Measurements from ENCODE around the gene HDLBP.
A peak's percentile ranks its signal among the peaks of the same experiment; 100 is the strongest.

Gene HDLBP

GRCh38 chr2:241315093-241315878 is at the start of gene HDLBP:
HDLBP (minus strand) TSS chr2:241315672; CDS start chr2:241266869, 48,803 bp downstream.
- peak; percentile 100 for DNase-seq

GRCh38 chr2:241364781-241365180 is 49.3 kb upstream of the HDLBP start:
- no peak for DNase-seq

DNA sequence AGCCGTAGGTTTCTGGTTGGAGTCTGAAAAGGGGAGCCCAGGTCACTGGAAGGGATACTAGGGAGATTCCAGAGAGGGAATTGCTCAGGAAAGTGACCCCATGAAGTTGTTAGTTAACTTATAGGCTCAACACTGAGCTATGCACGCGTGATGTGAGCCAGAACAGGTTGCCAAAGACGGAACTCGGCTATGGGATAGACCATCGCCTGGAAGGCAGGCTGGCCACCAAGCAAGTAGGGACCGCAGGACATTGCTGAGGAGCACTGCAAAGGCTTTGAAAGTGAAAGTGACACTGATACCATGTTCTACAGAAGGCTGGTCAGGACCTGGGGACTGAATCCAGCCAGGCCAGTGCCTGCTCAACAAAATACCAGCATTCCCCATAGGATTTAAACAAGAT is 48.0 kb upstream of the HDLBP start:
- DNase-seq, result no peak

GRCh38 chr2:241359481-241360045 is 44.1 kb upstream of the HDLBP start:
- DNase-seq, result no peak

DNA sequence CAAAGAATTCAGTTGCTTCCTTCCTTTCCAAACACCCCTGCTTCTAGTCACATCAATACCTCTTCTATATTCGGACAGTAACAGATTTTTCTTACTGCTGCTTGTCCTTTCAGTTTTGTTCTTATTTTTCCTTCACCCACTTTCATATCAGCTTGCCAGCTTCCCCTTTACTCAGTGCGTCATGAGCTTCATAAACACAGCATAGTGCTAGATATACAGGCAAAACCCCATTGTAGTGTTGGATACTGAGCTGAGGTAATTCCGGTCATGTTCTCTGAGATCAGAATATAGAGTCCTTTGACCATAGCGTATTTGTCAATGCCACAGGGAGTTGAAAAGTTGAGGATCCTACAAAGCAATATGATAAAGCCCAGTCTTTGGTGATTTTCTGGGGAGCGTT is 43.0 kb upstream of the HDLBP start:
- DNase-seq, result no peak

GRCh38 chr2:241357531-241357930 is 42.1 kb upstream of the HDLBP start:
- no peak for DNase-seq

DNA sequence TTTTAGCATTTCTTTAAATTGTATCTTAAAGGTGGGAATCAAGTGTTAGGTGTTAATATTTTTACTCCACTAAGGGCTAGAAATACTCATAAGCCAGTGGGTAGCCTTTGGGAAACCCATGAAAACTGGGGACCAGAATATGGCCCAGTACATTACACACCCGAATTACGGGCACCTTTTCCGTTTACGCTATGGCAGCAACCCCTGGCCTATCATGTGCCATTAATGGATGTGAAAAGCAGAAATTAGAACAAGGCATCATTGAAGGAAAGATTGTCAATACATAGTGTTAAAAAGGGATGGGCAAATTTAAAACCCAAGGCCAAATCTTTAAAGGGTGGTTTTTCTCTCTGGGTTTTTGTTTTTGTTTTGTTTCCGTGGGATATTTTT is 41.4 kb upstream of the HDLBP start:
- no peak for DNase-seq

- peak; percentile 97 for DNase-seq
These were observed 40.8 kb upstream of the HDLBP start, which contains the start of gene FARP2 for GRCh38 chr2:241355983-241356870. FARP2 (plus strand) TSS chr2:241356285; CDS start chr2:241373108, 16,823 bp downstream.

DNA sequence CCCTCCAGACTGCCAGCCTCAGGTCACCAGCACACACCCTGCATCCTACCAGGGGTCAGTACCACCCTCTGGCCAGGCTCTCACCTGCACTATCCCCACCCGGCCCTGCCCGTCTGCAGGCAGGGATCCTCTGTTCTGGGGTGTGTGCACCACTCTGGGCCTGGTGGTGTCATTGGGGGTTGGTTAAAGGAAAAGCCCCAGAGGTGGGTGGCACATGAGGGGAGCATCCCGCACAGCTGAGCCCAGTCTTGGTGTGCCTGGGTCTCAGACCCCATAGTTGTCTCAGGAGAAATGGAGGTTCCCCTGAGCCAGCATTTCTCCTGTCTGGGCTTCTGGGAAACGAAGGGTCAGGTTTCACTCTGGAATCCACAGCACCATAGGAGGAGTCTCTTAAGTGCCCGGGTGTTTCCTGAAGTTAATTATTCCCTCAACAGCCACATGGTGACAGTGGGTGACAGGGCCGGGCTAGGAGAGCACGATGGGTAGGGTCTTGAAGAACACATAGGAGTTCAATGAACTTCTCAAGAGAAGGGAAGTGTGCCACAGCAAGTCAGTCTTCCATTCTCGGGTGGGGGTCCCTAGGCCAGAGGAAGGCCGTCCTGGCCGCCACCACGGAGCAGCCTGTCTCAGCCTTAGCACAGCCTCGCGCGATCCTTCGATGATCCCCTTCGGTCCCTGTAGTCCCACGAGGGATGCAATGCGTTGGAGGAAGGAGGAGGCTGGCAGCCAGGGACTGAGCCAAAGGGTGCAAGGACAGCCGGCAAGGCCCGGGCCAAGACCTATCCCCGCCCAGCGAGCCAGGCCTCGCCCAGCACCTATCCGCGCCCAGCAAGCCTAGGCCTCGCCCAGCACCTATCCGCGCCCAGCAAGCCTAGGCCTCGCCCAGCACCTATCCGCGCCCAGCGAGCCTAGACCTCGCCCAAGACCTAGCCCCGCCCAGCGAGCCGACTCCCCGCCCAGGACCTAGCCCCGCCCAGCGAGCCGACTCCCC is 39.5 kb upstream of the HDLBP start:
- DNase-seq, result peak; percentile 66 to 78

- DNase-seq, result no peak
These were observed 36.8 kb upstream of the HDLBP start for GRCh38 chr2:241352227-241352626.

- DNase-seq, result no peak
These were observed 36.2 kb upstream of the HDLBP start for GRCh38 chr2:241351640-241352031.

DNA sequence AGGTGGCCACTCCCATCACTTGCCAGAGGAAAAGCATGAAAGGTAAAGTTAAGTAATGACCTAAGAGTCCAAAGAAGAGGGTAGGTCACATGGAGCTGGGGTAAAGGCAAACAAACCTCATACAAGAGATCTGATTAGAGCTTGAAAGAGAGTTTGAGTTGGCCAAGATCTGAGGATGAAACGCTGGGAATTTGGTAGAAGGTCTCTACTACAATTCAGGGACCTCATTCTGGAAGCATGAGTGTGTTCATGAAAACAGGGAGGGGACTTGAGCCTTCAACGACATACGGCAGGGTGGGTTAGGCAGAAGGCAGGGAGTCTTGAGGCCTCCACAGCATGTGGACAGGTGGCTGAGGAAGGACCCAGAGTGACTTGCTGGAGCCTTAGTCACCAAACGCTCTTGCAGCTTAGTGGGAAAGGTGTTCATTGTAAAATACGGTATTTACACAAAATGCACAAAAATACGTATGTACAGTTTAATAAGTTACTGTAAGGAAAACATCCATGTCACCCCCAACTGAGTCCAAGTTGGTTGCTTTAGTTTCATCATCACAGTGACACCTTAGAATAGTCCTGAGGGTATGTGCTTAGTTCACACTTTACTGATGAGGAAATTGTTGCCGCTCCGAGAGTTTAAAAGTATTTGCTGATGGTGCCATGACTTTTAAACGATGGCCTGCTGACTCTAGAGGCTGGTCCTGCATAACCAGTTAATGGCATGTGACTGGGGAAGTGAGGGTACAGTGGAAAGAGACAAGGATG is 35.6 kb upstream of the HDLBP start:
- DNase-seq, result no peak

DNA sequence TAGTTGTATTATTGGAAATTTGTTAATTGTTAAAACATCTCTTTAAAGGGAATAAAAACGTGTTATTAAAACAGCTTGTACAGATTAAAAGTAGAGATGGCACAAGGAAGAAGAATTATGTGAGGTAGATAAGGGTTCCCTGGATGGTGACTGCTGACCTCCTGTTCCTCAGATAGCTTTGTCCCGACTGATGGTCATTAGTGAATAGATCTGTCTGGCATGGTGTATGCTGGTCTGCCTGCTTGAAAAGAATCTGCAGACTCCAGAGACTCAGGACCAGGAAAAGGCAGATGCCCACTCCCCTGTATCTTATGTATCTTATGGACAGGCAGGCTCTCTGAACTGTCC is 35.0 kb upstream of the HDLBP start:
- DNase-seq, result no peak

GRCh38 chr2:241349941-241350340 is 34.5 kb upstream of the HDLBP start:
- DNase-seq, result no peak

GRCh38 chr2:241344925-241345651 is 29.6 kb upstream of the HDLBP start:
- DNase-seq, result no peak

GRCh38 chr2:241340631-241341163 is 25.2 kb upstream of the HDLBP start:
- no peak for DNase-seq

- DNase-seq, result no peak
These were observed 24.6 kb upstream of the HDLBP start for GRCh38 chr2:241339839-241340630.

DNA sequence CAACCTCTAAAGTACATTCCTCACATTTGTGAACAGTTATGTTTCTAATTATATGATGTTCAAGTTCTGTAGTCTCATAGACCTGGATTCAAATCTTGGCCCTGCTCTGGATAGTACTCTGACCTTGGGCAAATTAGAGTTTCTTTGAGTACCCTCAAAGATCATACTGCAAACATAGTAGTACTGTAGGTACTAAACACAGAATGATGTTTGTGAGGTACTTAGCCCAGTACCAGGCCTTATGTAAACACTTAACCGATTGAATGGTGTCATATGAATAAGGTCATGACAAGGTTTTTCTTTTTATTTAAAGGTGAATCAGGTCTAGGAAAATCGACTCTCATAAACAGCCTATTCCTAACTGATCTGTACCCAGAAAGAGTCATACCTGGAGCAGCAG is 19.3 kb upstream of the HDLBP start:
- no peak for DNase-seq

DNA sequence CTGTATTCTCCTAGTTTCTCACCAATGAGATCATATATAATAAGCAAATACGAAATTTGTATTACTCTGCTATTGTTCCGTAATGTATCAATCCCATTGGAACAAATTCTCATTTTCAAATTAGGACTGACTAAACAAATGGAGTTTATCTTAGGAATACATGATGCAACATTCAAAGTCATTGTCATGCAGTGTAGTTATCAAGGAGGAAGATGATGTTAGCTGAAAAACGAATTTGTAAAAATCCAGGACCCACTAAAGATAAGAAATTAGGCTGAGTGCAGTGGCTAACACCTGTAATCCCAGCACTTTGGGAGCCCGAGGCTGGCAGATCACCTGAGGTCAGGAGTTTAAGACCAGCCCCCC is 15.1 kb upstream of the HDLBP start:
- DNase-seq, result no peak
